B cell (primary cell): ENCODE data around the gene RNF11. TPM values are rescaled to one million over a fixed set of nuclear protein-coding genes. Genes with fewer than 3 reads are reported as not detected.
A peak's percentile ranks its signal among the peaks of the same experiment; 100 is the strongest.

Source experiments
- ATAC-seq: fragments of 200-7000 bp; cut with Tn5 transposase; one replicate; pipeline ENCODE4 v1.10.0; 2021; ENCODE audit warnings: low read depth, mild to moderate bottlenecking, moderate number of reproducible peaks, moderate library complexity
- CTCF ChIA-PET: fragments of 350-600 bp; sonication (Branson Sonifier 250); formaldehyde crosslinking; loops from one replicate; lab custom pipeline; 2021; ENCODE audit warnings: antibody characterized with exemption, inconsistent platforms; lab: Charles Lee
- POLR2A ChIA-PET: fragments of 350-600 bp; sonication (Branson Sonifier 250); formaldehyde crosslinking; loops from one replicate; lab custom pipeline; 2021; ENCODE audit warnings: antibody characterized with exemption; lab: Charles Lee
- DNase-seq: peaks from one replicate; pipeline ENCODE4 v3.0.0; 2013
- H2AFZ ChIP-seq: 2 replicates; pipeline ENCODE4 v1.6.1; 2012; ENCODE audit warnings: mild to moderate bottlenecking, low read depth, low read length; ENCODE audit not compliant: insufficient read depth, poor library complexity, severe bottlenecking
- H3K27ac ChIP-seq, 2 donors: 1 replicate in 1 of 2; 2 replicates in 1 of 2; pipeline ENCODE4 v1.5.1; 2012 to 2013; ENCODE audit warnings: low read length in 2 of 2, mild to moderate bottlenecking in 2 of 2, moderate library complexity in 1 of 2
- H3K27me3 ChIP-seq, 4 experiments: fragments of 200-600 bp in 1 of 4; sonication (generic) in 1 of 4; replicated peaks in 1 of 4; 1 replicate in 2 of 4; 2 replicates in 2 of 4; pipeline versions ENCODE4 v1.6.1 to v1.7.0; 2013 to 2016; ENCODE audit warnings: low read length in 3 of 4, mild to moderate bottlenecking in 2 of 4, mixed read lengths in 1 of 4, moderate library complexity in 1 of 4; ENCODE audit not compliant: insufficient read depth in 4 of 4, control insufficient read depth in 3 of 4; ENCODE audit errors: control extremely low read depth in 1 of 4
- H3K36me3 ChIP-seq, 2 experiments: replicated peaks in 1 of 2; 1 replicate in 1 of 2; 2 replicates in 1 of 2; pipeline versions ENCODE4 v1.6.1 to v1.7.1; 2013; ENCODE audit warnings: low read length in 1 of 2; ENCODE audit not compliant: insufficient read depth in 2 of 2, control insufficient read depth in 1 of 2; ENCODE audit errors: control extremely low read depth in 1 of 2, extremely low read depth in 1 of 2
- H3K4me1 ChIP-seq, 2 donors: fragments of 200-600 bp in 1 of 2; sonication (generic) in 1 of 2; 1 replicate in 1 of 2; 2 replicates in 1 of 2; pipeline versions ENCODE4 v1.5.1 to v1.6.1; 2013 to 2017; ENCODE audit warnings: low read length in 2 of 2; ENCODE audit not compliant: control insufficient read depth in 2 of 2, insufficient read depth in 2 of 2
- H3K4me2 ChIP-seq: replicated peaks from 2 replicates; pipeline ENCODE3; 2012; ENCODE audit warnings: mild to moderate bottlenecking, low read depth, low read length; ENCODE audit not compliant: poor library complexity, severe bottlenecking
- H3K4me3 ChIP-seq, 5 experiments: fragments of 200-600 bp in 1 of 5; sonication (generic) in 1 of 5; 1 replicate in 3 of 5; 2 replicates in 2 of 5; pipeline versions ENCODE4 v1.5.1 to v1.7.0; 2011 to 2016; ENCODE audit warnings: low read length in 4 of 5, mild to moderate bottlenecking in 4 of 5, low read depth in 2 of 5, control low read depth in 1 of 5, moderate library complexity in 1 of 5; ENCODE audit not compliant: insufficient read depth in 1 of 5; ENCODE audit errors: control extremely low read depth in 1 of 5, extremely low read depth in 1 of 5
- H3K79me2 ChIP-seq: fragments of 200-600 bp; sonication (generic); one replicate; pipeline ENCODE4 v1.6.0; 2016; ENCODE audit warnings: low read length; ENCODE audit not compliant: control insufficient read depth, insufficient read depth
- H3K9ac ChIP-seq: fragments of 200-600 bp; sonication (generic); 2 replicates; pipeline ENCODE4 v1.6.1; 2017; ENCODE audit warnings: mild to moderate bottlenecking, low read length, moderate library complexity
- H3K9me3 ChIP-seq, 3 donors: one replicate each; pipeline versions ENCODE4 v1.6.1 to v1.7.1; 2013; ENCODE audit warnings: low read length in 2 of 3; ENCODE audit not compliant: control insufficient read depth in 2 of 3, insufficient read depth in 1 of 3; ENCODE audit errors: control extremely low read depth in 1 of 3
- H4K20me1 ChIP-seq: 2 replicates; pipeline ENCODE4 v1.6.0; 2012; ENCODE audit warnings: mild to moderate bottlenecking, low read length; ENCODE audit not compliant: insufficient read depth, control insufficient read depth, poor library complexity, severe bottlenecking
- H3K27ac Mint-ChIP-seq: one replicate; pipeline ENCODE4 v1.8.0; 2021; ENCODE audit warnings: mixed read lengths
- H3K27me3 Mint-ChIP-seq: one replicate; pipeline ENCODE4 v1.8.0; 2021; ENCODE audit warnings: mixed read lengths
- H3K4me1 Mint-ChIP-seq: one replicate; pipeline ENCODE4 v1.8.0; 2021; ENCODE audit warnings: mixed read lengths
- H3K4me3 Mint-ChIP-seq: one replicate; pipeline ENCODE4 v1.8.0; 2021; ENCODE audit warnings: mixed read lengths
- H3K9me3 Mint-ChIP-seq: one replicate; pipeline ENCODE4 v1.8.0; 2022; ENCODE audit warnings: mixed read lengths; ENCODE audit not compliant: insufficient read depth
- CTCF ChIP-seq: fragments of 200-600 bp; IDR thresholded peaks from one replicate; pipeline ENCODE4 v1.8.0; 2022; ENCODE audit warnings: antibody characterized with exemption, mild to moderate bottlenecking
- EZH2 ChIP-seq: IDR thresholded peaks from 2 replicates; pipeline ENCODE4 v1.6.1; 2012; ENCODE audit warnings: borderline replicate concordance, low read depth, mild to moderate bottlenecking, moderate library complexity, low read length; ENCODE audit not compliant: insufficient read depth, poor library complexity, severe bottlenecking
- WGBS: methylation state at CpG from one replicate; pipeline ENCODE4 v1.1.5; 2013; ENCODE audit warnings: missing lambda C conversion rate; ENCODE audit not compliant: insufficient coverage; 5-methylcytosine and 5-hydroxymethylcytosine counted together
- intact Hi-C: fragments of 100-400 bp; cut with micrococcal nuclease; formaldehyde crosslinking; loops from one replicate; pipeline ENCODE4 v1.10.0; 2022
- polyA plus RNA-seq: library from polyadenylated mRNA; depleted of rRNA; stranded (reverse); fragments of >200 nt; gene quantifications from 2 replicates; pipeline ENCODE4 v1.2.3, GENCODE V29; 2012
- total RNA-seq, 2 donors: library from RNA; stranded (reverse); fragments of 120-200 nt in 1 of 2; gene quantifications; 1 replicate in 1 of 2; 2 replicates in 1 of 2; pipeline versions ENCODE4 v1.2.3 to v1.2.4, GENCODE V29; 2013 to 2022

Gene RNF11
- total and polyA plus RNA-seq, 2 donors (not counting 1 experiment from before 2014, with no cell fraction given), result 10.0 to 20.6 TPM

GRCh38 chr1:51234721-51235425, 1.2 kb upstream of the RNF11 start:
- Histone ChIP-seq H3K4me1 (peaks cover 29 to 39% of the 10 kb centered on the region in 2 donors), H3K4me3 (peak overlapping the region; percentile 22 to 96 (median 47)), H3K9me3 (no peaks in the 10 kb centered on the region), H3K9ac (peak overlapping the region; percentile 95), H2AFZ (peak overlapping the region; percentile 51), H3K27me3 (peaks cover 0 to 9% (median 1%) of the 10 kb centered on the region in 4 experiments), H3K27ac (peak overlapping the region; percentile 40 to 80), H3K4me2 (peak overlapping the region; percentile 96), H3K36me3 (no peaks in the 10 kb centered on the region), H3K79me2 (peaks cover 42% of the 10 kb centered on the region), H4K20me1 (peaks cover 16% of the 10 kb centered on the region)
- WGBS, result 0% methylated on average over 2 of the region's 8 CpGs
- peak overlapping the region; percentile 94 for H3K27ac Mint-ChIP-seq
- TF ChIP-seq EZH2, result no peak
- no peak for TF ChIP-seq CTCF
- peak; percentile 76 for ATAC-seq
- ChIA-PET CTCF (interaction anchor here (1.0 to 2.7 kb wide), 6 partner anchors 34 to 461 kb away, joined by 3 to 15 read pairs (median 4); no protein-coding TSS in a partner anchor), POLR2A (no interaction called here)
- intact Hi-C loops, result loop anchor here (1.0 to 10.0 kb wide), 5 partner anchors 268 to 1470 kb away; partner anchors contain the start of genes EPS15 and NRDC
- peaks cover 12% of the 10 kb centered on the region for H3K27me3 Mint-ChIP-seq
- peak overlapping the region; percentile 94 for H3K4me3 Mint-ChIP-seq
- H3K4me1 Mint-ChIP-seq, result peaks cover 27% of the 10 kb centered on the region
- DNase-seq, result peak; percentile 92
- H3K9me3 Mint-ChIP-seq, result no peaks in the 10 kb centered on the region
